ENCODE measurements around the gene AKIP1. TPM values are rescaled to one million over a fixed set of nuclear protein-coding genes. Genes with fewer than 3 reads are reported as not detected.

The AKIP1 gene
- total and polyA plus RNA-seq, 2 of the 8 experiments (the other 6 are each of a cell fraction or from before 2014, with no cell fraction given), result 17.8 to 29.6 TPM

- no peaks in the 10 kb centered on the region for H3K9me3 ChIP-seq (ENCODE audit: insufficient read depth in 2 of 2, low read depth in 1 of 2, low read length in 1 of 2)
- H2BK15ac ChIP-seq (ENCODE audit: low read length), result no peak overlapping the region
- no peaks in the 10 kb centered on the region for H4K20me1 ChIP-seq (replicated peaks in 1 of 2; ENCODE audit: control insufficient read depth in 1 of 2, insufficient read depth in 2 of 2, low read length in 2 of 2)
- no peak overlapping the region for H4K5ac ChIP-seq (ENCODE audit: insufficient read length, low read depth, low read length)
- H3K79me2 ChIP-seq (ENCODE audit: control insufficient read depth in 1 of 2, insufficient read depth in 2 of 2, low read length in 2 of 2), result no peaks in the 10 kb centered on the region
- DNase-seq (ENCODE audit: low read depth in 1 of 2, low spot score in 2 of 2) (no peak), FAIRE-seq (no peak)
- POLR2A ChIA-PET (ENCODE audit: partially characterized antibody), result interaction anchor here (2.5 kb wide), 1 partner anchor 12 kb away, joined by 5 read pairs; no protein-coding TSS in a partner anchor
- no peak overlapping the region for H2AFZ ChIP-seq (ENCODE audit: low read length)
- H3K23me2 ChIP-seq (ENCODE audit: low read depth, low read length), result no peaks in the 10 kb centered on the region
- no peak overlapping the region for H3K23ac ChIP-seq (ENCODE audit: insufficient read length)
- no peak overlapping the region for H2BK20ac ChIP-seq (ENCODE audit: low read length)
- no peak overlapping the region for H3K9ac ChIP-seq (replicated peaks in 1 of 4; ENCODE audit: extremely low read depth in 1 of 4, low read depth in 3 of 4, low read length in 3 of 4)
- CTCF ChIA-PET (ENCODE audit: partially characterized antibody), result interaction anchor here (0.6 to 1.3 kb wide), 5 partner anchors 14 to 344 kb away, joined by 3 to 5 read pairs (median 3); partner anchors contain the start of gene ASCL3
- H2BK12ac ChIP-seq (ENCODE audit: low read depth, low read length), result 0 out of 2 replicates have a peak overlapping the region, but pooled peaks have one; percentile 39
- H3K4me3 ChIP-seq (ENCODE audit: extremely low read depth in 1 of 4, insufficient read depth in 2 of 4, low read depth in 3 of 4, low read length in 4 of 4), result no peak overlapping the region
- H3K56ac ChIP-seq (replicated peaks; ENCODE audit: insufficient read length, low read depth, low read length), result no peak overlapping the region
- no peaks in the 10 kb centered on the region for H3K27me3 ChIP-seq (replicated peaks in 1 of 4; ENCODE audit: control insufficient read depth in 3 of 4, extremely low read depth in 1 of 4, insufficient read depth in 3 of 4, low read length in 3 of 4)
- 90% methylated on average over 9 of the region's 9 CpGs; no CpG with 5 or more reads in 1 of the 2 experiments for WGBS, 2 experiments (ENCODE audit: extremely low coverage in 1 of 2, insufficient coverage in 1 of 2, insufficient read length in 1 of 2, insufficient replicate concordance in 2 of 2, low coverage in 1 of 2, low lambda C conversion rate in 2 of 2, missing lambda C conversion rate in 1 of 2)
- no peak overlapping the region for H2AK5ac ChIP-seq (ENCODE audit: low read depth, low read length)
- no peak overlapping the region for H4K91ac ChIP-seq (replicated peaks; ENCODE audit: insufficient read length, low read length)
- no peak overlapping the region for H3K14ac ChIP-seq (ENCODE audit: insufficient read length)
- no peak overlapping the region for H3K4me2 ChIP-seq (ENCODE audit: insufficient read depth in 1 of 2, low read depth in 2 of 2, low read length in 2 of 2)
- no peaks in the 10 kb centered on the region; a peak in 3 of 8 replicates for H3K36me3 ChIP-seq (ENCODE audit: control insufficient read depth in 2 of 4, insufficient read depth in 4 of 4, low read length in 3 of 4)
- peaks cover 0 to 8% (median 1%) of the 10 kb centered on the region in 4 experiments; a peak in 2 of 7 replicates for H3K4me1 ChIP-seq (replicated peaks in 1 of 4; ENCODE audit: control insufficient read depth in 3 of 4, insufficient read depth in 4 of 4, low read length in 3 of 4)
- no peak overlapping the region for H2BK120ac ChIP-seq (replicated peaks; ENCODE audit: low read depth, low read length)
- no peak overlapping the region for H3K4ac ChIP-seq (replicated peaks; ENCODE audit: insufficient read length, low read depth, low read length)
- H3K79me1 ChIP-seq (ENCODE audit: low read depth, low read length), result no peaks in the 10 kb centered on the region
- no peak overlapping the region for H3K27ac ChIP-seq (ENCODE audit: low read depth, low read length)
- no peak overlapping the region for H4K8ac ChIP-seq (ENCODE audit: extremely low read depth, insufficient read depth, low read length)
- no peak overlapping the region for H3K18ac ChIP-seq (ENCODE audit: extremely low read depth, low read length)
- peak overlapping the region; percentile 24; the same call in 1 of the 2 replicates for H2BK5ac ChIP-seq (ENCODE audit: low read depth, low read length)
- no peak for TF ChIP-seq CBX8 (IDR thresholded peaks at IDR 0.05; ENCODE audit: borderline replicate concordance, low read depth, low read length)
- TF ChIP-seq ATF3 (IDR thresholded peaks at IDR 0.05; ENCODE audit: insufficient read depth, low read depth, low read length), result no peak
- no peak for TF ChIP-seq SRF (IDR thresholded peaks at IDR 0.05; ENCODE audit: low read depth, low read length)
- no peak for TF ChIP-seq SAP30 (IDR thresholded peaks at IDR 0.05; ENCODE audit: insufficient read depth, insufficient replicate concordance, low read length)
- TF ChIP-seq POU5F1 (IDR thresholded peaks at IDR 0.05; ENCODE audit: low read depth, low read length), result no peak
- TF ChIP-seq USF2 (IDR thresholded peaks at IDR 0.05; ENCODE audit: low read length), result no peak
- TF ChIP-seq BRCA1 (IDR thresholded peaks at IDR 0.05; ENCODE audit: low read depth, low read length), result no peak
- TF ChIP-seq SIRT6 (IDR thresholded peaks at IDR 0.05; ENCODE audit: low read length), result no peak
- no peak for TF ChIP-seq ATF2 (IDR thresholded peaks at IDR 0.05; ENCODE audit: low read length)
These were observed 18.1 kb downstream of the AKIP1 start for GRCh38 chr11:8928981-8929615.

Data from H1 (cell line).